ENCODE measurements around the gene COL2A1. TPM values are rescaled to one million over a fixed set of nuclear protein-coding genes. Genes with fewer than 3 reads are reported as not detected.

The COL2A1 gene
- total RNA-seq, 1 experiment from 2014 or later = 1.4 TPM

- POLR2A ChIA-PET = interaction anchor here (0.7 kb wide), 1 partner anchor 36 kb away, joined by 5 read pairs; no protein-coding TSS in a partner anchor
- no peak for ATAC-seq
Measured at GRCh38 chr12:48015129-48015528, 10.9 kb upstream of the COL2A1 start.

GRCh38 chr12:48013287-48013686 lies 9.0 kb upstream of the COL2A1 start:
- no peak overlapping the region for H3K27ac ChIP-seq (ENCODE audit: low read length)
- CTCF ChIA-PET = interaction anchor here (0.6 to 0.7 kb wide), 2 partner anchors 11 to 23 kb away, joined by 3 to 7 read pairs; no protein-coding TSS in a partner anchor
- intact Hi-C loops (cut with micrococcal nuclease; ENCODE audit: unreplicated experiment) (no loop called here), in situ Hi-C loops (cut with HindIII; ENCODE audit: low pct_unique_long_range_greater_than_20kb, low sequenced_read_pairs) (no loop called here)
- no peaks in the 10 kb centered on the region for H3K9me3 ChIP-seq (ENCODE audit: control insufficient read depth, insufficient read depth, low read depth, low read length)
- TF ChIP-seq CTCF (IDR thresholded peaks at IDR 0.05) (no peak), POLR2AphosphoS5 (IDR thresholded peaks at IDR 0.05; ENCODE audit: low read depth, low read length) (no peak), TCF7L2 (IDR thresholded peaks at IDR 0.05; ENCODE audit: low read depth, low read length) (no peak), REST (IDR thresholded peaks at IDR 0.05; ENCODE audit: insufficient read depth in 1 of 2, low read depth in 2 of 2, low read length in 1 of 2) (no peak), SIN3A (IDR thresholded peaks at IDR 0.05; ENCODE audit: borderline replicate concordance, insufficient read depth, low read depth, low read length) (no peak)
- ATAC-seq (no peak), DNase-seq (ENCODE audit: low read depth, low spot score) (no peak)
- BruUV-seq (replicated peaks) = no TSS peak
- POLR2A ChIA-PET = no interaction called here
- no peaks in the 10 kb centered on the region for H3K4me1 ChIP-seq (ENCODE audit: control insufficient read depth, insufficient read depth, low read length)
- H3K27me3 ChIP-seq (ENCODE audit: control insufficient read depth, insufficient read depth, low read length) = peaks cover 15% of the 10 kb centered on the region; the same call in 1 of the 2 replicates
- H3K4me3 ChIP-seq (ENCODE audit: low read depth in 2 of 2, low read length in 2 of 2) = no peak overlapping the region
- H3K36me3 ChIP-seq (ENCODE audit: control insufficient read depth, insufficient read depth, low read length) = no peaks in the 10 kb centered on the region

More at GRCh38 chr12:48015129-48015528, 10.9 kb upstream of the COL2A1 start:
- Histone ChIP-seq H3K9me3 (ENCODE audit: control insufficient read depth, insufficient read depth, low read depth, low read length) (no peaks in the 10 kb centered on the region), H3K4me1 (ENCODE audit: control insufficient read depth, insufficient read depth, low read length) (no peaks in the 10 kb centered on the region), H3K27ac (ENCODE audit: low read length) (no peak overlapping the region), H3K36me3 (ENCODE audit: control insufficient read depth, insufficient read depth, low read length) (no peaks in the 10 kb centered on the region), H3K27me3 (ENCODE audit: control insufficient read depth, insufficient read depth, low read length) (peaks cover 16% of the 10 kb centered on the region; the same call in 1 of the 2 replicates), H3K4me3 (ENCODE audit: low read depth in 2 of 2, low read length in 2 of 2) (no peak overlapping the region)
- no peak for DNase-seq (ENCODE audit: low read depth, low spot score)
- intact Hi-C loops (cut with micrococcal nuclease; ENCODE audit: unreplicated experiment) (no loop called here), in situ Hi-C loops (cut with HindIII; ENCODE audit: low pct_unique_long_range_greater_than_20kb, low sequenced_read_pairs) (no loop called here)
- CTCF ChIA-PET = no interaction called here
- BruUV-seq (replicated peaks) = no TSS peak
- TF ChIP-seq SIN3A (IDR thresholded peaks at IDR 0.05; ENCODE audit: borderline replicate concordance, insufficient read depth, low read depth, low read length) = no peak
- TF ChIP-seq TCF7L2 (IDR thresholded peaks at IDR 0.05; ENCODE audit: low read depth, low read length) = no peak

GRCh38 chr12:48012070-48012469 lies 7.8 kb upstream of the COL2A1 start:
- ChIA-PET CTCF (interaction anchor here (0.7 kb wide), 1 partner anchor 257 kb away, joined by 4 read pairs; no protein-coding TSS in a partner anchor), POLR2A (no interaction called here)
- Histone ChIP-seq H3K4me3 (ENCODE audit: low read depth in 2 of 2, low read length in 2 of 2) (no peak overlapping the region), H3K36me3 (ENCODE audit: control insufficient read depth, insufficient read depth, low read length) (no peaks in the 10 kb centered on the region), H3K4me1 (ENCODE audit: control insufficient read depth, insufficient read depth, low read length) (no peaks in the 10 kb centered on the region), H3K9me3 (ENCODE audit: control insufficient read depth, insufficient read depth, low read depth, low read length) (no peaks in the 10 kb centered on the region), H3K27me3 (ENCODE audit: control insufficient read depth, insufficient read depth, low read length) (peaks cover 21% of the 10 kb centered on the region), H3K27ac (ENCODE audit: low read length) (no peak overlapping the region)
- ATAC-seq (no peak), DNase-seq (ENCODE audit: low read depth, low spot score) (no peak)
- TF ChIP-seq CTCF (IDR thresholded peaks at IDR 0.05) = no peak
- no peak for TF ChIP-seq REST (IDR thresholded peaks at IDR 0.05; ENCODE audit: insufficient read depth in 1 of 2, low read depth in 2 of 2, low read length in 1 of 2)
- TF ChIP-seq SIN3A (IDR thresholded peaks at IDR 0.05; ENCODE audit: borderline replicate concordance, insufficient read depth, low read depth, low read length) = no peak
- no peak for TF ChIP-seq POLR2AphosphoS5 (IDR thresholded peaks at IDR 0.05; ENCODE audit: low read depth, low read length)
- no peak for TF ChIP-seq TCF7L2 (IDR thresholded peaks at IDR 0.05; ENCODE audit: low read depth, low read length)
- intact Hi-C loops (cut with micrococcal nuclease; ENCODE audit: unreplicated experiment) (no loop called here), in situ Hi-C loops (cut with HindIII; ENCODE audit: low pct_unique_long_range_greater_than_20kb, low sequenced_read_pairs) (no loop called here)
- no TSS peak for BruUV-seq (replicated peaks)
